Testis (tissue), 2 donors: Measurements from ENCODE around the gene KCNIP1.

Experiments used
- CTCF ChIP-seq, 3 experiments: fragments of 450-650 bp in 2 of 3; fragments of 200-600 bp in 1 of 3; sonication (generic) in 1 of 3; IDR thresholded peaks; one replicate each; pipeline ENCODE4 v1.5.1; 2016 to 2019; ENCODE audit warnings: antibody characterized with exemption in 3 of 3, mild to moderate bottlenecking in 2 of 3, moderate library complexity in 1 of 3
- POLR2A ChIP-seq: fragments of 450-650 bp; IDR thresholded peaks from one replicate; pipeline ENCODE4 v1.6.1; 2017; ENCODE audit warnings: antibody characterized with exemption, mild to moderate bottlenecking, moderate library complexity

- TF ChIP-seq CTCF (IDR thresholded peaks at IDR 0.05) (no peak), POLR2A (no peak)
Observed at GRCh38 chr5:170606941-170607340, 103.1 kb downstream of the KCNIP1 start.
